IgD-negative memory B cell (primary cell): ENCODE measurements around the gene AMBP. TPM values are rescaled to one million over a fixed set of nuclear protein-coding genes. Genes with fewer than 3 reads are reported as not detected.

ENCODE experiments used
- H3K27ac Mint-ChIP-seq, 3 donors: one replicate each; pipeline ENCODE4 v1.8.0; 2020 to 2022; ENCODE audit warnings: mild to moderate bottlenecking in 3 of 3, mixed read lengths in 3 of 3, moderate library complexity in 1 of 3
- H3K27me3 Mint-ChIP-seq: one replicate; pipeline ENCODE4 v1.8.0; 2021; ENCODE audit warnings: mixed read lengths
- H3K36me3 Mint-ChIP-seq: one replicate; pipeline ENCODE4 v1.8.0; 2020; ENCODE audit warnings: mild to moderate bottlenecking, mixed read lengths
- H3K4me1 Mint-ChIP-seq, 3 donors: one replicate each; pipeline ENCODE4 v1.8.0; 2020 to 2022; ENCODE audit warnings: mixed read lengths in 3 of 3, mild to moderate bottlenecking in 1 of 3
- H3K4me3 Mint-ChIP-seq, 4 donors: one replicate each; pipeline ENCODE4 v1.8.0; 2020 to 2022; ENCODE audit warnings: mild to moderate bottlenecking in 4 of 4, mixed read lengths in 4 of 4, moderate library complexity in 3 of 4
- H3K9me3 Mint-ChIP-seq, 3 donors: one replicate each; pipeline ENCODE4 v1.8.0; 2020 to 2021; ENCODE audit warnings: mixed read lengths in 3 of 3, mild to moderate bottlenecking in 1 of 3
- polyA plus RNA-seq: library from polyadenylated mRNA; unstranded; fragments of 300-500 nt; fragmentation: Illumina TruSeq; gene quantifications from one replicate; pipeline ENCODE4 v1.2.3, GENCODE V29; 2021

The AMBP gene
- polyA plus RNA-seq, 1 donor from 2014 or later, result not detected

DNA sequence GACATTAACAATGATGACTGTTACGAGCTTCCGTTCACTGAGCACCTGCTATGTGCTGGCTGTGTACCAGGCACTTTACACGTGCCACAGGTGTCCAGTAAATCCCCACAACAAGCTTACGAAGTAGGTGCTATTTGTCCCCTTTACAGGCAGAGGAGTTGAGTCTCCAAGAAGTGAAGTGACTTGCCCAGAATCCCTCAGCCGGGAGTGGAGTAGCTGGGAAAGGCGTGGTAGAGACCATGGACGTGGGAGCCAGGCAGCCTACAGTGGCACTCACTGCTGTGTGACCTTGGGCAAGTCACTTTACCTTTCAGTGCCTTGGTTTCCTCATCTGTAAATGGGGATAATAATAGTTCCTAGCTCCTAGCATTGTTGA, 669 bp upstream of the AMBP start:
- no peak overlapping the region for H3K27ac Mint-ChIP-seq
- peaks cover 0 to 5% (median 0%) of the 10 kb centered on the region in 3 donors for H3K9me3 Mint-ChIP-seq
- peaks cover 14% of the 10 kb centered on the region for H3K27me3 Mint-ChIP-seq
- H3K4me3 Mint-ChIP-seq, result no peak overlapping the region
- H3K4me1 Mint-ChIP-seq, result peaks cover 0 to 2% (median 0%) of the 10 kb centered on the region in 3 donors
- H3K36me3 Mint-ChIP-seq, result no peaks in the 10 kb centered on the region

DNA sequence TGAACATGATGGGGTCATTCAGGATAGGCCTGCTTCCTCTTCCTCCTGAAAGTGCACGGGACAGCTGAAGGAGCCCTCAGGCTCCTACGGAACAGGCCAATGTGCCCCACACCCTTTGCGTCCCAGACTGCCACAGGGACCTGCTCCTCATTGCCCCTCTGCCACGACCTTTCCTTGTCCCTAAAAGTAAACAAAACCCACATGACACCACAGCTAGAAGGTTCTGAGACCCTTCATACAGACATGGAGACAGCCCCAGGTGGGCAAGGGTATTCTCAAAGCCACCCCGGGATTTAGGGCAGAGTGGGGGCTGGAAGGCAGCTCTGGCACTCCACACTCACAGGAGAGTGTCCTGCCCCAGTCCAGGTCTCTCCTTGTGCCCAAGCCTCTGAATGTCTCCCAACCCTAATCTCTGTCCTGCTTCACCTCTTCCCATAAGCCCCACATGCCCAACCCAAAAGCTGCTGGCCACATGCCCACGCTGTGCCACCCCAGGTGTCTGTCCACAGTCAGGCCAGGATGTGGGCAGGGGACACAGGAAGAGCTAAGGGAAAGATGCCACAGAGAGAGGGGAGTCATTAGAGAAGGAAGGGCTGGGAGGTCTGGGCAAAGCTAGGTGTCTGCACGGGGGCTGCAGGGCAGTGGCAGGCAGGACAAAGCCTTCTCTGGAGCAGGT, 800 bp downstream of the AMBP start:
- Mint-ChIP-seq H3K4me3 (peak overlapping the region in 1 of 4 donors; percentile 36), H3K4me1 (no peaks in the 10 kb centered on the region), H3K9me3 (peaks cover 0 to 5% (median 0%) of the 10 kb centered on the region in 3 donors), H3K36me3 (no peaks in the 10 kb centered on the region), H3K27me3 (peaks cover 15% of the 10 kb centered on the region), H3K27ac (no peak overlapping the region)

DNA sequence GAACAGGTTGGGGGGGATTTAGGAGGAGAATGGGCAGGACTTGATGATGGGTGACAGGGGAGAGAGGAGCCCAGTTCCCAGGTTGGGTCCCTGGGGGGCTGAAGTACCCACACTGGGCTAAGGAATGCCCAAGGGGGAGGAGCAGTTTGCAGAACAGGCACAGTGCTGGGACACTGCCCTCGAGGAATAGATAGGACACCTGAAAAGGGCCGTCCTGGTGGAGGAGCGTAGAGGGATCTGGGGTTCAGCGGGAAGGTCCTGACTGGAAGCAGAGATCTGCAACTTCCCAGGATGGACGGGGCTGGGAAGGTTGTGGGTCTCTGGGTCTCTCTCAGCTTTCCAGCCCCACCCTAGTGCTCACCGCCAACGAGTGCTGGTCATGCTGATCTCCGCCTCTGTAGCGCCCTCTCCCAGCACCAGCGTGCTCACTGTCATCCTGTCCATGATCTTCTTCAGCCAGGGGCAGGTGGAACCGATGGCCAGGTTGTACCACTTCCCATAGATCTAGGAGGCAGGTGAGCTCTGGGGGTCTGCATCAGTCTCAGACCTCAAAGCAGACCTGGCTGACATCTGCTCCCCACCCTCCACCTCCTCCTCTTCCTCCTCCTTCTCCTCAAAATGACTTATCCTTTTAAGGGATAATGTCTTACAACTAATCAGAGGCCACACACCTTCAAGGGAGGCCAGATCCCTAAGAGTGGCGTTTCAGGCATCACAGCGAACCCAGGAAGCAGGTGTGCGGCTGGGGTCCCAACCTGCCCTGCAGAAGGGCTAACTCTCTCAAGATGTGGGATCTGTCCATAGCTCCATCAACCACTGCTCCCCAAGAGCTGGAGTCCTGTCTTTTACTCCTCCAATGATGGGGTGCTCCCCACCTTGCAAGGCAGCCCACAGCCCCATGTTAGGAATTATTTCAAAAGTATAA, 1.6 kb downstream of the AMBP start:
- Mint-ChIP-seq H3K9me3 (peaks cover 0 to 5% (median 0%) of the 10 kb centered on the region in 3 donors), H3K4me1 (no peaks in the 10 kb centered on the region), H3K27ac (no peak overlapping the region), H3K4me3 (no peak overlapping the region), H3K36me3 (no peaks in the 10 kb centered on the region), H3K27me3 (peaks cover 16% of the 10 kb centered on the region)

DNA sequence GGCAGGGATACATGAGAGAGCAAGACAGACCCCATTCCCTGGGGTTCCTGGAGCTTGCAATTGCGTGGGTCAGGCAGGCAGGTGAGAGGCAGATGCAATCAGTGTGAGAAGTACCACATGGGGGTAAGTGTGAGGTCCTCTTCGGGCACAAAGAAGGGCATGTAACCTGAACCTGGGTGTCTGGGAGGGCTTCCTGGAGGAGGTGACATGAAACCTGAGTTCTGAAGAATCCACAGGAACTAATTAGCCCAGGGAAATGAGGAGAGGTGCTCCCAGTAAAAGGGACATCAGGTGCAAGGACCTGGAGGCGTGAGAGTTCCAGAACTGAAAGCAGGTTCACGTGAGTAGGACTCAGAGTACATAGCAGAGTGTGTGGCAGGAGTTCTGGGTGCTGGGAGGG, 2.5 kb downstream of the AMBP start:
- Mint-ChIP-seq H3K36me3 (no peaks in the 10 kb centered on the region), H3K4me1 (no peaks in the 10 kb centered on the region), H3K4me3 (no peak overlapping the region), H3K9me3 (peaks cover 0 to 5% (median 0%) of the 10 kb centered on the region in 3 donors), H3K27ac (no peak overlapping the region), H3K27me3 (peaks cover 16% of the 10 kb centered on the region)

DNA sequence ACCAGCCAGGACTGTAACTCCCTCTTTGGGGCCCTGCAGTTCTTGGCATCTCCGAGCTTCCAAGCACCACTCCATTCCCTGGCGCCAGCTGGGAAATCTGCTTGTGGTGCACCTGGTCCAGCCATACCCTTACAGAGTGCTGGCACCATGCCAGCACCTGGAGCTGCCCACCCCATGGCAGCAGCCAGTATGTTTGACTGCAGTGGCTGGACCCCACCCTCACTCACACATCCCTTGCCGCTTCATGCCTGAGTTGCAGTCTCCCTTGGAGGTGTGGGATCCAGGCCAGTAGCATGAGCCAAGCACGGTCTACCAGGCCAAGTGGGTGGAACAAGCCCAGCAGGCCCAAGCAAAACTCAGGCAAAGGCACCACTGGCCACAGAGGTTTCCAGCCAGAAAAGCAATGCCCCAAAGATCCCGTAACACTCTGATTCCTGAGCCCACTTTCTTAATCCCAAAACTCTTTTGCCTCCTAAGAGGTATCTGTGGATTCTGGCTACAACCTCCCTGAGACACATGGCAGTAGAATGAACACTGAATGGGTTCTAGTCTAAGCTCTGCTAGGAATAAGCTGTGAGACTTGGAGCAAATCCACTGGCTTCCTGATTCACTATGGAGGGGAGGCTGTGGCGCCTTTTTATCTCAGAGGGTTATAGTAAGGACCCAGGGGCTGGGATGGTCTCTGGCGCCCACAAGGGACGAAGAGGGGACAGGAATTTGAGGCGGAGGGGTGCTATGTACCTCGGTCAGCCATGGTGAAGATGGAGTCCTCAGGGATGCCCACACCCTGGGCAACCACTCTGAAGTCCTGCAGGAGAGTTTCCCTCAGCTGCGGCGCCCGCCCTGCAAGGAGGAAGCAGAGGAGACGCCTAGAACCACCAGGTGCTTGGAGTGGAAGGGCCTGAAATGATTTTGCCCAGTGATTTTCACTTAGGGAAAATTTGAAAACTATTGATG, 5.6 kb downstream of the AMBP start:
- Mint-ChIP-seq H3K27me3 (peaks cover 13% of the 10 kb centered on the region), H3K4me1 (no peaks in the 10 kb centered on the region), H3K36me3 (no peaks in the 10 kb centered on the region), H3K4me3 (no peak overlapping the region), H3K27ac (no peak overlapping the region), H3K9me3 (peaks cover 0 to 5% (median 0%) of the 10 kb centered on the region in 3 donors)

DNA sequence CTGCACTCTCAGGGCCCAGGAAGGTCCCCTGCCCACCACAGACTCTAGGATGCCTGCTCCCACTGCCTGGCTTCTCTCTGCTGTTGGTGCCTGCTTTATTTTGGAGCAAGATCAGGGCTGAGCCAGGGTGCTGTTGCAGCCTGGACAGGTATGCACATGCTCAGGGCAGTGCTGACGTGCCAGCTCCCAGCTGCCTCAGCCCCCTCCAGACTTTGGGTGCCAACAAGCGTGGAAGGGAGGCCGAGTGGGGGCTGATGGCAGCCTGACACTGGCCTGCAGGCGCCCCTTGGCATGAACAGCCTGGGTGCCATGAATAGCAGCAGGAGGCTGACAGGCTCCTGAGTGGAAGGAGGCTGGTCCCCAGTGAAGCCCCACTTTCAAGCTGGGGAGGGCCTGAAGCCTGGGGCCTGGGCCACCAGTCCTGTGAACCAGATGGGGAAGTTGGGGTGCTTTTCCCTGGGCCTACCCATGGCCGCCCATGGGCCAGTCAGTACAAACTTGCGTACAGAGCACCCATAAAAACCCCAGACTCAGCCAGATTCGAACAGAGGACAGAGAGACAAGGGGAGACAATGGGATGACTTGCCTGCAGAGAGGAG, 6.8 kb downstream of the AMBP start:
- Mint-ChIP-seq H3K27me3 (peaks cover 5% of the 10 kb centered on the region), H3K4me3 (no peak overlapping the region), H3K4me1 (no peaks in the 10 kb centered on the region), H3K27ac (no peak overlapping the region), H3K9me3 (peaks cover 0 to 5% (median 0%) of the 10 kb centered on the region in 3 donors), H3K36me3 (no peaks in the 10 kb centered on the region)

DNA sequence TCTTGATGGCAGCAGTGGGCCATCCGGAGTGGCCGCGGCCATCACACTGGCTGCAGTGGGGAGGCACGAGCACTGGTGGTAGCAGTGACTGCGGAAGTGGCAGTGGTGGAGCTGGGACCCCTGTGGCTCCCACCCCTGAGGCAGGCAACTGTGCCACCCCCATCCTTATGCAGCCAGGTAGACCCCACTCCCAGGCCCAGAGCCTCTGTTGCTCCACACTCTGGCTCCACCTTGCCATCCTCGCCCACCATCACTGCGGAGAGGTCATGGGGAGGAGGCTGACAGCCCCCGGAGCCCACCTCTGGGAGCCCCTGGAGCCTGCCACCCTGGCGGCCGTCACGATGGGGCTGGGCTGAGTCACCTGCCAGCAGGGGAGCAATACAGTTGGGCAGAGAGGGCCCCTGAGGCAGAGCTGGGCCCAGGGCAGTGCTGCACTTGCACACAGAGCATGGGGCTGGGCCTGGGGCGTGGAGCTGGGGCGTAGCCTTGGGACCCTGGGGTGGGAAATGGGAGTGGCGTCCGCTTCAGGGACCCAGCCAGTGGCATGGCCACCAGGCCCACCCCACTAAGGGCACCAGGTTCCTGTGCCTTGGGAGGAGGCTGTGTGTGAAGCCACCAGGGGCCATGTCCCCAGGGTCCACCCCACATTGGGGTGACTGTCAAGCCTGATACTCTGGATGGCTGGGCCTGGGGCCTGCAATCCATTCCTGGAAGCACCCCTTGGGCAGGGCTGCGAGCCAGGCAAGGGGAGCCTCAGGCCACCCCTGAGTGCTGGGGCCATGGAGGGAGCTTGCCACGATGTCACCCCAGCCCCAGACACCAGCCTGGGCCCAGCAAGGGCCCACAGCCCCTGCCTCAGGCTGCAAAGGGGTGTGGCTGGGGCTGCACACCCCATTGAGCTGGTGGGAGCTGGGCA, 7.7 kb downstream of the AMBP start:
- Mint-ChIP-seq H3K27ac (no peak overlapping the region), H3K4me1 (no peaks in the 10 kb centered on the region), H3K4me3 (no peak overlapping the region), H3K27me3 (peaks cover 3% of the 10 kb centered on the region), H3K36me3 (no peaks in the 10 kb centered on the region), H3K9me3 (peaks cover 0 to 1% (median 0%) of the 10 kb centered on the region in 3 donors)

DNA sequence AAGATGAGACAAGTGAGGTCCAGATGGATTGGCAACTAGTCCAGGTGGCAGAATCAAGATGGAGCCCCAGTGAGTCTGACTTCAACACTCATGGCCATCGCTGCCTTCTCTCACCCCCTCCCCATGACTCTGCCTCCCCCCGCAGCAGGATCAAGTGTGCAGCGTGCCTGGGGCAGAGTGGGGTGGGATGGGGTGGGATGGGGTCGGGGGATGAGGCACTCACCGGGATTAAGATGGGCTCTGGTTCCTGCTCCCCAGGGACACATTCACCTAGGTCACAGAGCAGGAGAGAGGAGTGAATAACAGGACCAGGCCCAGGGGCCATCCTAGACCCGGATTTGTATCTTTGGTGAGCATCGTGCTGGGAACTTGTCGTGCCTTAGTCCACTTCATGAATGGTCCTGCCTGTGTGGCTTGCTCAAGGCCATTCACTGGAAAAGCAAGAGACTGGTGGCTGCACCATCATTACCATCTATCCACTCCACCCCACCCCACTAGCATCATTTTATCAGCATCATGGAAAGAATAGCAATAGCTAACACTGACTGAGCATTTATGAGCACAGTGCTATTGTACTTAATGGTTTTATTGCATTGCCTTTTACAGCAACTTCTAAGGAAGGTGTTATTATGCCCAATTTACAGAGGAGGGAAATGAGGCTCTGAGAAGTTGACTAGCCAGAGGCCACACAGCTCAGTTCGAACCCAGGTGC, 8.5 kb downstream of the AMBP start:
- no peak overlapping the region for H3K4me3 Mint-ChIP-seq
- H3K36me3 Mint-ChIP-seq, result no peaks in the 10 kb centered on the region
- no peaks in the 10 kb centered on the region for H3K4me1 Mint-ChIP-seq
- H3K27ac Mint-ChIP-seq, result no peak overlapping the region
- H3K9me3 Mint-ChIP-seq, result no peaks in the 10 kb centered on the region
- H3K27me3 Mint-ChIP-seq, result peaks cover 2% of the 10 kb centered on the region

DNA sequence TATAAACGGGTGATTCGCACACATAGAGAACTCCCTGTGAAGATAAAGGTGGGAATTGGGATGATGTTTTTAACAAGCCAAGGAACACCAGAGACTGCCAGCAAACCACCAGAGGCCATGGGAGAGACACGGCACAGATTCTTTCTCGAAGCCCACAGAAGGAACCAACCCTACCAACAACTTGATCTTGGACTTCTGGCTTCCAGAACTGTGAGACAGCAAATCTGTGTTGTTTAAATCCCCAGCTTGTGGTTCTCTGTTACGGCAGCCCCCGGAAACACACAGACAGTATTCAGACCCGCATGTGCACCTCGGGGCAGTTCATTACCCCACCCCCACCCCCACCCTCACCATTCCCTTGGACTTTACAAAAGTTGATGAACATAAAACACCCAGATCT, 12.8 kb downstream of the AMBP start:
- peaks cover 0 to 5% (median 0%) of the 10 kb centered on the region in 3 donors for H3K9me3 Mint-ChIP-seq
- H3K4me3 Mint-ChIP-seq, result no peak overlapping the region
- peaks cover 2% of the 10 kb centered on the region for H3K36me3 Mint-ChIP-seq
- no peaks in the 10 kb centered on the region for H3K4me1 Mint-ChIP-seq
- no peak overlapping the region for H3K27ac Mint-ChIP-seq
- peaks cover 9% of the 10 kb centered on the region for H3K27me3 Mint-ChIP-seq

DNA sequence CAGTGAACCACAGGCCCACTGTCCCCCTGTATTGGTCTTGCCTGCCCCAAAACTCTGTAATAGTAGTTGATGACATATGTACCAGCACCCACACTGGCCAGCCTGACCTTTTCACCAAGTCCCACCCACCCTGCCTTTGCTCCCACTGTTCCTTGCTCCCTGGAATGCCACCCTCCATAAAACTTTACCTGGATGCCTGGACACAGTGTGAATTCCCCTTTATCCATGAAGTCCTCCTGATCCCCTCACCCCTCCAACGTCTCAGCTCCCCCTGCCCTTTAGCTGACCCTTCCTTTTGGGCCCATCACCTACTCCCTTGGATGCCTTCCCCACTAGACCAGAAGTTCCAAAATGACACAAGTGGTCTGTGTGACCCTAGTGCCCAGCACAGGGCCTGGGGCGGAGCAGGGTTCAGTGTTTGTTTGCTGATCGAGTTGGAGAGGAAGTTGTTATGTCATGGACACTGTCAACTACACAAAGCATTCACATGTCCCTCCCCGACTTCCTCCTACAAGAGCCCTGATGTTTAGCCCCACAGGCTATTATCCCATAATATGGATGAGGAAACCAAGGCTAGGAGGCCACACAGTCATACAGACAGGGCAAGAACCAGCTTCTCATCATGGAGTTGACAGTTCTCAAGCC, 16.1 kb downstream of the AMBP start:
- no peak overlapping the region for H3K4me3 Mint-ChIP-seq
- H3K9me3 Mint-ChIP-seq, result peaks cover 0 to 5% (median 0%) of the 10 kb centered on the region in 3 donors
- H3K4me1 Mint-ChIP-seq, result no peaks in the 10 kb centered on the region
- peak overlapping the region in 1 of 3 donors; percentile 35 for H3K27ac Mint-ChIP-seq
- peaks cover 15% of the 10 kb centered on the region for H3K27me3 Mint-ChIP-seq
- H3K36me3 Mint-ChIP-seq, result peaks cover 2% of the 10 kb centered on the region

DNA sequence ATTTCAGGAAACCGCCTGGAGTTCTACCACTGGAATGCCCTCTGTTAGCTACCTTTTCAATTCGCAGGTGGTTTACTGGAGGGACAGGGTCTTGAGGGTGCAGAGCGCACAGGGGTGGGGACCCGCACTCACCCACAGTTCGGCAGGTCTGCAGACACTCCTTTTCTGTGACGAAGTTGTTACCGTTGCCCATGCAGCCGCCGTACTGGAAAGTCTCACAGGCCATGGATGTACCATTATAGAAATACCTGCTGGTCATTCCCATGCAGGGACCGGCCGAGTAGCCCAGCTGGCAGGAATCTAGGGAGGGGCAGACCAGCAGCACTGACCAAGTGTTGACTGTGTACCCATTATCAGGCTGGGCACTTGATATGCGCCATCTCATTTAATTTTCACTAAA, 16.8 kb downstream of the AMBP start:
- no peak overlapping the region for H3K27ac Mint-ChIP-seq
- H3K4me3 Mint-ChIP-seq, result no peak overlapping the region
- H3K4me1 Mint-ChIP-seq, result no peaks in the 10 kb centered on the region
- peaks cover 16% of the 10 kb centered on the region for H3K27me3 Mint-ChIP-seq
- peaks cover 2% of the 10 kb centered on the region for H3K36me3 Mint-ChIP-seq
- peaks cover 0 to 5% (median 0%) of the 10 kb centered on the region in 3 donors for H3K9me3 Mint-ChIP-seq

DNA sequence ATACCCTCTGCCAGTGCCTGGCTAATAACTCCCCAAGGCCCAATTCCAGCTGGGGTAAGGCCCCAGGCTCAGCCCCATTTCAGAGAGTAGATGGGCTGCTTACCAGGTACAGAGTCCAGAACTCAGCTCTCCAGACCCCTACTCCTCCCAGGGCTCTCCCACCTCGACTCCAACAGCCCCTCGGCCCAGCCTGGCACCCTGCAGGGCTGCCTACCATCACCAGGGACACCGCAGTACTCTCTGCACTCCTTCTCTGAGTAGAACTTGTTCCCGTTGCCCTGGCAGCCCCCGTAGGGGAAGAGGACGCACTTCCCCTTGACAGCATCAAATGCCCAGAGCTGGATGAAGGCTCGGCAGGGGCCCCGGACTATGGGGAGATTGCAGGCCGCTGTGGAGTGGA, 17.4 kb downstream of the AMBP start:
- Mint-ChIP-seq H3K4me1 (no peaks in the 10 kb centered on the region), H3K36me3 (peaks cover 2% of the 10 kb centered on the region), H3K27me3 (peaks cover 16% of the 10 kb centered on the region), H3K27ac (no peak overlapping the region), H3K9me3 (peaks cover 0 to 5% (median 0%) of the 10 kb centered on the region in 3 donors), H3K4me3 (no peak overlapping the region)

DNA sequence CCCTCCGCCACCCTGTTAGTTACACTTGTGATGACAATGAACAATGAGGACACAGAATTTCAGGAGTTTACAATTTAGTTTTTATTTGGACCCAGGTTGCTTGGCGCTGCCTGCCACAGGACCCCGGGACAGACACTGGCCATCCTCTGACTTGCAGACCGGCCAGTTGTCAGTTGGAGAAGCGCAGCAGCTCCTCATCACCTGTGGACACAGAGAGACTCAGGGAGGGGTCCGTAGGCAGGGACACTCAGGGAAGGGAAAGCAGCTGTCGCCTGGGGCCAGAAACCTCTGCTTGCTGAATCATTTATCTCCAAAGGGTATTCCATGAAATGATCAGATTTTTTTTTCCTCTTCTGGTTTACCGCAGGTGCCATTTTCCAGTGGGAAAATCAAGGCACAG, 18.0 kb downstream of the AMBP start:
- no peak overlapping the region for H3K27ac Mint-ChIP-seq

More for the DNA sequence above, 18.0 kb downstream of the AMBP start:
- Mint-ChIP-seq H3K9me3 (peaks cover 0 to 5% (median 0%) of the 10 kb centered on the region in 3 donors), H3K27me3 (peaks cover 16% of the 10 kb centered on the region), H3K4me3 (no peak overlapping the region), H3K36me3 (peaks cover 2% of the 10 kb centered on the region), H3K4me1 (no peaks in the 10 kb centered on the region)
